GM12874 (cell line): ENCODE results near the gene WNT6.

Experiments
- CTCF ChIP-seq: IDR thresholded peaks from 2 replicates; pipeline ENCODE4 v1.5.1; 2011; ENCODE audit warnings: low read depth, mild to moderate bottlenecking, control low read depth, low read length, moderate library complexity; ENCODE audit not compliant: insufficient read depth

Gene WNT6

GRCh38 chr2:218885981-218886947, 26.7 kb downstream of the WNT6 start:
- no peak for TF ChIP-seq CTCF

GRCh38 chr2:218887079-218887478, 27.5 kb downstream of the WNT6 start:
- no peak for TF ChIP-seq CTCF

- no peak for TF ChIP-seq CTCF
Measured at GRCh38 chr2:218888341-218888740, 28.7 kb downstream of the WNT6 start.

- no peak for TF ChIP-seq CTCF
Measured at GRCh38 chr2:218889937-218890336, 30.3 kb downstream of the WNT6 start.

GRCh38 chr2:218890369-218890768, 30.8 kb downstream of the WNT6 start:
- no peak for TF ChIP-seq CTCF

GRCh38 chr2:218891275-218892135, 31.9 kb downstream of the WNT6 start:
- no peak for TF ChIP-seq CTCF

- peak; percentile 81 for TF ChIP-seq CTCF
Measured at GRCh38 chr2:218892693-218893348, 33.2 kb downstream of the WNT6 start.
